GM23338 (cell line): ENCODE measurements around the gene GPR141.

ENCODE experiments used
- CREB1 ChIP-seq: fragments of 250-450 bp; sonication (Bioruptor Pico); IDR thresholded peaks from 2 replicates; pipeline ENCODE4 v1.5.0; 2020; ENCODE audit warnings: low read depth, mild to moderate bottlenecking, moderate library complexity
- CTCF ChIP-seq, 2 experiments: fragments of 200-600 bp in 1 of 2; sonication (generic) in 1 of 2; conservative IDR thresholded peaks; 2 replicates each; pipeline versions ENCODE4 v1.5.1 to v1.6.1; 2016 to 2017; ENCODE audit warnings: antibody characterized with exemption in 2 of 2, low read depth in 2 of 2, mild to moderate bottlenecking in 2 of 2, moderate library complexity in 1 of 2
- EZH2 ChIP-seq: fragments of 200-600 bp; sonication (generic); IDR thresholded peaks from one replicate; pipeline ENCODE4 v1.8.0; 2017; ENCODE audit warnings: antibody characterized with exemption, mild to moderate bottlenecking, low read depth; ENCODE audit not compliant: unreplicated experiment
- EZH2phosphoT487 ChIP-seq: fragments of 200-600 bp; sonication (generic); IDR thresholded peaks from one replicate; pipeline ENCODE4 v1.8.1; 2018; ENCODE audit warnings: antibody characterized with exemption; ENCODE audit not compliant: unreplicated experiment
- JUNB ChIP-seq: IDR thresholded peaks from one replicate; pipeline ENCODE4 v1.6.1; 2016; ENCODE audit warnings: antibody characterized with exemption; ENCODE audit not compliant: unreplicated experiment
- POLR2AphosphoS5 ChIP-seq: IDR thresholded peaks from 2 replicates; pipeline ENCODE4 v1.6.1; 2016; ENCODE audit warnings: antibody characterized with exemption, low read depth
- REST ChIP-seq: IDR thresholded peaks from one replicate; pipeline ENCODE4 v1.6.1; 2018; ENCODE audit warnings: antibody characterized with exemption; ENCODE audit not compliant: unreplicated experiment
- STAT1 ChIP-seq: IDR thresholded peaks from one replicate; pipeline ENCODE4 v1.6.1; 2016; ENCODE audit warnings: antibody characterized with exemption; ENCODE audit not compliant: unreplicated experiment
- ZNF114 ChIP-seq: fragments of 250-450 bp; sonication (Bioruptor Pico); IDR thresholded peaks from 2 replicates; pipeline ENCODE4 v1.5.0; 2020; ENCODE audit warnings: mild to moderate bottlenecking, moderate library complexity
- ZNF331 ChIP-seq: fragments of 250-450 bp; sonication (Bioruptor Pico); IDR thresholded peaks from 2 replicates; pipeline ENCODE4 v1.5.0; 2020; ENCODE audit warnings: low read depth, mild to moderate bottlenecking, moderate library complexity
- ZNF462 ChIP-seq: fragments of 250-450 bp; sonication (Bioruptor Pico); IDR thresholded peaks from 2 replicates; pipeline ENCODE4 v1.5.0; 2020; ENCODE audit warnings: mild to moderate bottlenecking, moderate library complexity

- TF ChIP-seq CTCF (conservative IDR thresholded peaks at IDR 0.05; ENCODE audit: low read depth in 2 of 2) (no peak), POLR2AphosphoS5 (no peak), CREB1 (CRISPR knock-in tag) (no peak), EZH2 (no peak), EZH2phosphoT487 (no peak), STAT1 (no peak), ZNF114 (no peak), ZNF331 (CRISPR knock-in tag) (no peak), JUNB (no peak), REST (no peak), ZNF462 (CRISPR knock-in tag) (no peak)
Measured at GRCh38 chr7:37686556-37687345, 3.2 kb downstream of the GPR141 start.
